ENCODE measurements around the gene PTPRM.

DNA sequence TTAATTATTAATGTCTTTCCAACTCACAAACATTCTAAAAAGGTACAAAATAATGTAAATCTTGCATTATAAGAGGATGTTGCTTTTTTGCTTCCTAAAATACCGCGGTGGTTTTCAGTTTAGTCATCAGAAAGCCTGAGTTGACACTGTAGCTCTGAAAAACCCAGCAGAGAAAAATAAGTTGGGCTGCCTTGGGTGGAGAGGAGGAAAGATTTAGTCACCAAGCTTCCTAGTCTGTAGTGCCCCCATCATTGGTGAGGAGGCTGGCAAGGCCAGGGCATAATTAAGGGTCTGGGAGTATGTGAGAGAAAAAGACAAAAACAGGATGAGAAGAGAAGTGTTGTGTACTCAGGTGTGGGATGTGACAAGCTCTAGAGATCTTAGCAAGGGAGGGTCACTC, 5.7 kb downstream of the PTPRM start:
- TF ChIP-seq, protein P1, sequence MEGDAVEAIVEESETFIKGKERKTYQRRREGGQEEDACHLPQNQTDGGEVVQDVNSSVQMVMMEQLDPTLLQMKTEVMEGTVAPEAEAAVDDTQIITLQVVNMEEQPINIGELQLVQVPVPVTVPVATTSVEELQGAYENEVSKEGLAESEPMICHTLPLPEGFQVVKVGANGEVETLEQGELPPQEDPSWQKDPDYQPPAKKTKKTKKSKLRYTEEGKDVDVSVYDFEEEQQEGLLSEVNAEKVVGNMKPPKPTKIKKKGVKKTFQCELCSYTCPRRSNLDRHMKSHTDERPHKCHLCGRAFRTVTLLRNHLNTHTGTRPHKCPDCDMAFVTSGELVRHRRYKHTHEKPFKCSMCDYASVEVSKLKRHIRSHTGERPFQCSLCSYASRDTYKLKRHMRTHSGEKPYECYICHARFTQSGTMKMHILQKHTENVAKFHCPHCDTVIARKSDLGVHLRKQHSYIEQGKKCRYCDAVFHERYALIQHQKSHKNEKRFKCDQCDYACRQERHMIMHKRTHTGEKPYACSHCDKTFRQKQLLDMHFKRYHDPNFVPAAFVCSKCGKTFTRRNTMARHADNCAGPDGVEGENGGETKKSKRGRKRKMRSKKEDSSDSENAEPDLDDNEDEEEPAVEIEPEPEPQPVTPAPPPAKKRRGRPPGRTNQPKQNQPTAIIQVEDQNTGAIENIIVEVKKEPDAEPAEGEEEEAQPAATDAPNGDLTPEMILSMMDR (IDR thresholded peaks at IDR 0.05) = no peak
- no peak for TF ChIP-seq POLR2AphosphoS5 (IDR thresholded peaks at IDR 0.05)

All from esophagus muscularis mucosa (tissue), 3 donors.